A549 treated with dexamethasone at 1 μM for 4 hours (cell line): Measurements from ENCODE around the gene AASDH. TPM values are rescaled to one million over a fixed set of nuclear protein-coding genes. Genes with fewer than 3 reads are reported as not detected.

ENCODE experiments used
- total RNA-seq: library from RNA; stranded (reverse); fragments of 200-300 nt; extraction: Qiagen RNA extraction; gene quantifications from 5 replicates; pipeline ENCODE4 v1.2.3, GENCODE V29; 2022

AASDH gene
- total RNA-seq: 2.0 to 3.7 TPM (median 3.5 TPM) in 5 replicates

DNA sequence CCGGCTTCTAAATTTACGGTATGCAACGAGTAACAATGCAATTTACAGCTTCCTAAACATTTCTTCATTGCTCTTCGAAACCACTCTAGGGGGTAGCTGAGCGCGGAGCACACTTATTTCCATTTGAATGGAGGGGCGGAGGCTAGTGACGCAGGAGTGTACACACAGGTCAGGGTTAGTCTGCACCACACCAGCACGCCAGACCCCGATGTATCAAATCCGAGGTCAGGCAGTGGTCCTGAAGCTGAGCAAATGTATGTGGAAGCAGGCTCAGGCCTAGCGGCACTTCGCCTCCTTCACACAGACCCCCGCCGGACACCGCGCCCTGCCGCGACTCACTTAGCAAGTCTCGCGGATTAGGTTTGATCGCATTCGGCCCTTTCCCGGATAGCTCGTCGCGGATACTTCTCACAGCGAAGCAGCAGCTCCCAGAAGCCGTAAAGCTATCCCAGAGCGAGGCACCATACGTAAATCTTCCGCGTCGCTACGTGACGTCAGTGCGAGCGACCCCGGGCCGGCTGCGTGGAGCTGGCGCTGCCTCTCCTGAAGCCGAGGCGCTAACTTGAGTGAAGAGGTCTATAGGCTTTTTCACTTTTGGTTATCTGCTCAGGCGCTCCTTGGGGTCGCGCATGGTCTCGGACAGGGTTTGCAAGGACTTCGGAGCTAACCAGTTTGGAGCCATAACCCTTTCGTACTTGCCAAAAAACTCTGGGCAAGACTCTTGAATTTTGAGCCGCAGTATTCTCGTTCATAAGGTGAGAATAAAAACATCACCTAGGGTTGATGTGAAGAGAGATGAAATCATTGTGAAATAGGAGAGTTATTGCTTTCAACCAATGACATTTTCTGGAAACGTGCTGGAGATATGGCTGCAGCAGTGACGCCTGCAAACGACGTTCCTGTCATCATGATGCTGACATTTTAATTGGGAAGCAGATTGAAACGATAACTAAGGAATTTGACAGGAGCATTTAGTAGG lies at the start of gene AASDH:
Gene AASDH, minus strand, starts transcription at position 469 of the 979 bp plus-strand sequence. CDS start 3,192 bp downstream, outside the sequence.

GRCh38 chr4:56435140-56435926 lies 48.0 kb upstream of the AASDH start, which contains the start of gene PPAT:
PPAT (minus strand) TSS chr4:56435615; CDS start chr4:56435477, 138 bp downstream.

Other genes starting within 250 kb of the AASDH start
- 15.0 to 17.7 TPM (median 16.4 TPM) in 5 replicates for gene PPAT, start 48.1 kb upstream of the AASDH start, total RNA-seq
- 129 to 150 TPM (median 139 TPM) in 5 replicates for gene PAICS, start 48.8 kb upstream of the AASDH start, total RNA-seq
- gene SRP72, start 80.1 kb upstream of the AASDH start, total RNA-seq: 50.3 to 56.3 TPM (median 53.2 TPM) in 5 replicates
- 0.07 TPM in 2 of 5 replicates, not detected in the others for gene ARL9, start 118.3 kb upstream of the AASDH start, total RNA-seq